Measurements from ENCODE around the gene STEEP1.

STEEP1 gene

DNA sequence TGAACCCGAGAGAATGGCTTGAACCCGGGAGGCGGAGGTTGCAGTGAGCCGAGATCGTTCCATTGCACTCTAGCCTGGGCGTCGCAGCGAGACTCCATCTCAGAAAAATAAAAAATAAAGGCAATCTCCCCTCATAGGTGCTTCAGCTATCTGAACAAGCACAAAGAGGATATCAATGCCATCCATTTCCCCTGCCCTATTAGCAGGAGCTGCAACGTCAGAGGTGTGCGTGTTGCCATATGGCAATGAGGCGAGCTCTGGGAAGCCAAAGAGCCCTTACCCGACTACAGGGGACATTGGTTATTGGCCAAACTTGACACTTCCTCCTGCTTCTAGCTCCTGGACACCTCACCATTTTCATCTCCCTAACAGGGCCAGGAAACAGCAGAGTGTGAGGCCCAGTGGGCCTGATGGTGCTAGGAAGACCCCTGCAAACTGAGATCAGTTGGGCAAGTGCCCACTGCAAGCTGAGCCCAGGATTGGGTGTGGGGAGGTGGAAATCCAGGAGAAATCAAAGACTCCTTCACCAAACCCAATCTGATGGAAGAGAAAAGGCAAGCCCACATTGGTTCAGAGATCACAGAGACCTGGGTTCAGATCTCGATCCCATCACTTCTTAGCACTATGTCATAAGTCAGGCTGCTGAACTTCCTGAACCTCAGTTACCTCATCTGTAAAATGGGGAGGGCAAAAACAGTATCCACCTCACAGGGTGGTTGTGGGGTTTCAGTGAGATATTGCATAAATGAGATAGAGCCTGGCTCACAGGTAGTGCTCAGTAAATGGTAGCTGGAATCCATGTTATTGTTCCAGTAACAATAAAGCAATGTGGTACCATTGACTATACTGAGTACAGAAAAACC is 75.8 kb downstream of the STEEP1 start:
- DNase-seq, result no peak

DNA sequence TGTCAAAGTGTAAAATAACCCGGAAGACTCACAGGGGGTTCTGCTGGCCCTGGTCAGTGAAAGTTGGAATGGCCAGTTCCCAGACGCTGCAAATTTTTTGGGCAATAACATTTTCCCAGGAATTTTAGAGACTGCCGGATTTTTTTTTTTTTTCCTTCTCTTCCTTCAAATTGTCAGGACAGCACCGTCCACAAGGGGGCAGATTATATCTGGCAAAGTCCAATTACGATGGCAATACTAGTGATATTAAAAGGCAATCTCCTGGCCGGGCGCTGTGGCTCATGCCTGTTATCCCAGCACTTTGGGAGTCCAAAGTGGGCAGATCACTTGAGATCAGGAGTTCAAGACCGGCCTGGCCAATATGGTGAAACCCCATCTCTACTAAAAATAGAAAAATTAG is 76.5 kb downstream of the STEEP1 start:
- DNase-seq, result peak in 24 of 56 donors; percentile 0 to 64 (median 6)

Data from amygdala (tissue), 56 donors.